GM21360 (cell line): ENCODE measurements around the gene CDC42BPB.
"Not testable (repeated sequence)": the region's sequence is repeated elsewhere in the genome, so short reads cannot be mapped to it uniquely, and the experiment has no call there.

Source experiments
- ATAC-seq: cut with Tn5 transposase; IDR thresholded peaks from one replicate; pipeline ENCODE4 v1.9.1; 2021; ENCODE audit warnings: mild to moderate bottlenecking, moderate library complexity; ENCODE audit not compliant: unreplicated experiment

Gene CDC42BPB

GRCh38 chr14:102930753-102931579 lies 126.4 kb downstream of the CDC42BPB start:
- no peak for ATAC-seq

- ATAC-seq = no peak
These were observed 127.1 kb downstream of the CDC42BPB start for GRCh38 chr14:102930138-102930752.

GRCh38 chr14:102929241-102930137 lies 127.9 kb downstream of the CDC42BPB start:
- ATAC-seq = no peak

- peak; percentile 65 for ATAC-seq
These were observed 128.7 kb downstream of the CDC42BPB start for GRCh38 chr14:102928412-102929240.

- ATAC-seq = peak; percentile 20
These were observed 129.4 kb downstream of the CDC42BPB start for GRCh38 chr14:102927878-102928411.

- ATAC-seq = no peak
These were observed 129.9 kb downstream of the CDC42BPB start for GRCh38 chr14:102927346-102927877.

- ATAC-seq = not testable (repeated sequence)
These were observed 130.5 kb downstream of the CDC42BPB start for GRCh38 chr14:102926840-102927239.

GRCh38 chr14:102926104-102926503 lies 131.2 kb downstream of the CDC42BPB start:
- no peak for ATAC-seq

- no peak for ATAC-seq
These were observed 131.7 kb downstream of the CDC42BPB start for GRCh38 chr14:102925646-102926045.

GRCh38 chr14:102924632-102925588 lies 132.4 kb downstream of the CDC42BPB start:
- ATAC-seq = no peak

- ATAC-seq = no peak
These were observed 133.3 kb downstream of the CDC42BPB start for GRCh38 chr14:102923925-102924486.

GRCh38 chr14:102923201-102923924 lies 134.0 kb downstream of the CDC42BPB start:
- ATAC-seq = no peak

- no peak for ATAC-seq
These were observed 134.7 kb downstream of the CDC42BPB start, which contains the start of gene AMN for GRCh38 chr14:102922490-102923200. Gene AMN, plus strand, starts transcription at chr14:102922663. Its CDS starts 26 bp downstream, at chr14:102922689.

GRCh38 chr14:102920998-102921304 lies 136.4 kb downstream of the CDC42BPB start:
- no peak for ATAC-seq

- no peak for ATAC-seq
These were observed 136.9 kb downstream of the CDC42BPB start for GRCh38 chr14:102920273-102920997.

- no peak for ATAC-seq
These were observed 138.9 kb downstream of the CDC42BPB start for GRCh38 chr14:102918438-102918837.
